ENCODE results near the gene MYBPC3.

Gene MYBPC3

DNA sequence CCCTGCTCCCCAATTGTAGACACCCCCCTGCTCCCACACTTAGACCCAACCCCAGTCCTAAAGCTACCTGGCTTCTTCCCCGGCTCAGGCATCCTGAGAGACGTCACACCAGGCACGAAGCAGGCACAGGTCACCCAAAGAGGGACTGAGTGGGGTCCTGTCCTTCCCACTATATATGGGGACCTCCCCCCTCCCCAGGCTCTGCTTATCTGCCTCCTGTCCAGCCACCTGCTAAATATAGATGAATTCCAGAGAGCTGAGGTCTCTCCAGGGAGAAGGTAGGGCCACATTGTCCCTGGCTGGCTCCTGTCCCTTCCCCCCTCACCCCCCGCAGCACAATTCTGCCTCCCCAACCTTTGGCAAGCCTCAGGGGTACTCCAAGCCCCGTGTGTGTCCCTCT lies at the start of gene MYBPC3:
Gene MYBPC3, minus strand, starts transcription at position 147 of the 400 bp plus-strand sequence. Its CDS starts 55 bp downstream, at position 92.
- no peak for DNase-seq

DNA sequence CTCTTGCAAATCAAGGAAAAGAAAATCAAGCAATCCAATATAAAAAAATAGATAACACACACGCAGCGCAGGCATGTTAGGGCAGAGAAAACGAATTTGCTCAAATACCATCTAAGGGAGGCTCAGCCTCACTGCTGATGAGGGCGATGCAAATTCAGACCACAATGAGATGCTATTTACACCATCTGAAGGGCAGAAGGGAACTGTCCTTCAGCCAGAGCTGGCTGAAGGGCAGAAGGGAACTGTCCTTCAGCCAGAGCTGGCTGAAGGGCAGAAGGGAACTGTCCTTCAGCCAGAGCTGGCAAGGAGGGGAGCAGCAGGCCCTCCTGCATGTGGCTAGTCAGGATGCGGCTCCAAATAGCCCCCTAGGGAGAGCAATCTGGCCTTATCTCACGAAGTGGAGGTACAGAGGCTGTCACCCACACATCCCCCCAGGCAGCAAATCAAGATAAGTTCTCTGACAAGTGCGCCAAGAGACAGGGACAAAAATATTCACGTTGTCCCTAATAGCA lies 48.3 kb upstream of the MYBPC3 start:
- DNase-seq, result no peak

DNA sequence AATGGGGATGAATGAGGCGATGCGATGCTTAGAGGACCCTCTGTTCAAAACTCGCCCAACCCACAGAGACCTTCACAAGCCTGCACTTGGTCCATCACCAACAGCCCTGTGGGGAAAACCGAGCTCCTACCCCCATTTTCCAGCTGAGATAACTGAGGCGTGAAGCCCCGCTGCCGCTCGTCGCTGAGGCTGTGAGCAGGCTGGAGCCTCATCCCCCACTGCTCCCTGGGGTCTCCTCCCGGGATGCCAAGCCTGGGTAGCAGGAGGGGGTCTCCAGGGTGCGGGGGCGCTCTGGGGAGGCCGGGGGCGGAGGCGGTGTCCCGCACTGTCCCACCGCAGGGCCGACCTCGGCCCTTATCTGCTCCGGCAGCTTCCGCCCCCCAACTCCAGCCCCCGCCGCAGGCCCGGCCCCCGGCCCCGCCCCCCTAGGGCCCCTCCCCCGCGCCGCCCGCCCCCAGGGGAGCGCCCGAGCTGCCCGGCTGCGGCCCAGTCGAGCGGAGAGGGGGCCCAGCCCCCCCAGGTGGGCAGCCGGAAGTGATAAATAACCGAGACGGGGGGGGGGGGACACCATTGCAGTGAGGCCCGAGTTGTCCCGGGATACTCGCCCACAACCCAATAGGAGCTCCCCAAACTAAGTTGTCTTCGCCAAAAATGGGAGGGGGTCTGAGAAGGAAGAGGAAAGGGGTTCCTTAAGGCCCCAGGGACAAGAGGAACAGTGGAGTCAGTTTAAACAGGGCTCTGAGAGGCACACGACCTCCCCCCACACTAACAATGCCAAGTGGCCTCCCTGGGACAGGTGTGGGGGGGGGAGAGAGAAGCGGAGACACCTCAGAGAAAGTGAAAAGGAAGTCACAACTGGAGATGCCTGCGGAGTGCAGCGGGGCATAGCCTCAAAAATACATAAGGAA lies 47.6 kb upstream of the MYBPC3 start:
- DNase-seq, result no peak

DNA sequence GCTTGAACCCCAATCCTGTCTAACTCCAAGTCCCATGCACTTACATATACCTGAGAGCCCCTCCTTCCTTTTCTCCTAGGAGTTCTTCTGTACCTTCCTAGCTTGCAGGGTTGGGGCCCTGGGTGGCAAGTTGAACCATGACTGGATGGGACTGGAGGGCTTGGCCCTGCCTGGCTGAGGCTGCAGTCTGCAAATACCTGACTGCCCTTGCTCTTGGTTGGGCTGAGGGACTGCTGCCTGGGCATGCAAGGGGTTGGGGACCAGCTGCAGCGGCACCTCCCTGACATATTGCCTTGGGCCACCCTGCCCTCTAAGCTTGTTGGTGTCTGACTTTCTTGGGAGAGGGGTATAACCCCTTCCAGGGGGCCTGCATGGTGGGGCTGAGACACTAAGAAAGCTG lies 46.0 kb upstream of the MYBPC3 start:
- no peak for DNase-seq

DNA sequence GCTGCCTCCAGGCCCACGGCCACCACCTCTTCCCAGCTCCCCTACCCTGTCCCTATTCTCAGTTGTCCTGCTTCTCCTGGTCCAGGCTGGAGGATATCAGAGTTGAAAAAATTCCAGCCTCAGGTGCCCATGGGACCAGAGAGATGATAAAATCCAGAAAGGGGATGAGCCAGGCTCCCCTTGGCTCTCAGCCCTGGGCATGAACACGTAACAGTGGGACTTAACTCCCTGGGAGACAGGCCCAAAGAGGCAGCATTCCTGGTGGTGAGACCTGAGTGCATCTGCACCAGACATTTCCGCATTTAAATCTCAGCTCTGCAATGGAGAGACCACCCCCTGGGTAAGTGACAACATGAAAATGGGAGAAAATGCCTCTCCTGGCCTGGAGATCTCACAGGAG lies 45.5 kb upstream of the MYBPC3 start:
- no peak for DNase-seq

DNA sequence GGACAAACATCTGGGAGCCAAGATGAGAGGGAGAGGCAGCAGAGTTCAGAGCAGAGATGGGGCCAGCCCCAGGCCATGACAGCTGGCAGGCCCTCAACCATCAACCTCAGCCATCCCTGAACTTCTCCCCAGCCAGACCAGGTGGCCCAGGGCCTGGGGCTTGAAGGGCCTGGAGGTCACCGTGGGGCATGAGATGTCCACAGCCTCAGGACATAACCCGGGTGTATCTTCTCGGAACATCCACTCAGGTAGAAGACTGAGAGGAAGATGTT lies 43.5 kb upstream of the MYBPC3 start:
- no peak for DNase-seq

DNA sequence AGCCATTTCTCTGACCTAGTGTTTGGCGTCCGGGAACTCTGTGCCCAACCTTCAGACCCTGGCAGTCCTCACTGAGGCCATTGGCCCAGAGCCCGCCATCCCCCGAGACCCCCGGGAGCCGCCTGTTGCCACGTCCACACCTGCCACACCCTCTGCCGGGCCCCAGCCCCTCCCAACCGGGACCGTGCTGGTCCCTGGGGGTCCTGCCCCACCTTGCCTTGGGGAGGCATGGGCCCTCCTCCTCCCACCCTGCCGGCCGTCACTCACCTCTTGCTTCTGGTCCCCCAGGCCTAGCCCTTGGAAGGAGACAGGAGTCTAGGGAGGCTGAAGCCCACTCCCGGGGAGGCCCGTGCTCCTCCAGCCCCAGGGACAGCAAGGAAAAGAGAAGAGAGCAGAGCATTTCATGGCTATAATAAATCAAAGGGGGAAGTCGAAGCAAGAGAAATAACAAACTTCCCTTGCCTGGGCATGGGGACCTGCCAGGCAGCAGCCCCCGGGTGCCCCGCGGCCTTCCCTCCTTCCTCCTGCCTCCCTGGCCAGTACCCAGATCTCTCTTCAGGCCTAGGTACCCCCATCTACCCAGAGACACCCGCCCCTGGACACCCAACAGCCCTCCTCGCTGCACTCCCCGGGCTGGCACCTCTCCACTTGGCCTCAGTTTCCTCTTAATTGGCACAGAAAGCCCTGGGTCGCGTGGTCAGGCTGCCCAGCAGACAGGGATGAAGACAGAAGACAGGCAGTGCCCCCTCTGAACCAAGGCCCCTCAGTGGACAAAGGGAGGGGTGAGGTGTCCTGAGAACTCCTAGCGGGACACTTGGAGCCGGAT lies 42.9 kb upstream of the MYBPC3 start:
- DNase-seq, result no peak

DNA sequence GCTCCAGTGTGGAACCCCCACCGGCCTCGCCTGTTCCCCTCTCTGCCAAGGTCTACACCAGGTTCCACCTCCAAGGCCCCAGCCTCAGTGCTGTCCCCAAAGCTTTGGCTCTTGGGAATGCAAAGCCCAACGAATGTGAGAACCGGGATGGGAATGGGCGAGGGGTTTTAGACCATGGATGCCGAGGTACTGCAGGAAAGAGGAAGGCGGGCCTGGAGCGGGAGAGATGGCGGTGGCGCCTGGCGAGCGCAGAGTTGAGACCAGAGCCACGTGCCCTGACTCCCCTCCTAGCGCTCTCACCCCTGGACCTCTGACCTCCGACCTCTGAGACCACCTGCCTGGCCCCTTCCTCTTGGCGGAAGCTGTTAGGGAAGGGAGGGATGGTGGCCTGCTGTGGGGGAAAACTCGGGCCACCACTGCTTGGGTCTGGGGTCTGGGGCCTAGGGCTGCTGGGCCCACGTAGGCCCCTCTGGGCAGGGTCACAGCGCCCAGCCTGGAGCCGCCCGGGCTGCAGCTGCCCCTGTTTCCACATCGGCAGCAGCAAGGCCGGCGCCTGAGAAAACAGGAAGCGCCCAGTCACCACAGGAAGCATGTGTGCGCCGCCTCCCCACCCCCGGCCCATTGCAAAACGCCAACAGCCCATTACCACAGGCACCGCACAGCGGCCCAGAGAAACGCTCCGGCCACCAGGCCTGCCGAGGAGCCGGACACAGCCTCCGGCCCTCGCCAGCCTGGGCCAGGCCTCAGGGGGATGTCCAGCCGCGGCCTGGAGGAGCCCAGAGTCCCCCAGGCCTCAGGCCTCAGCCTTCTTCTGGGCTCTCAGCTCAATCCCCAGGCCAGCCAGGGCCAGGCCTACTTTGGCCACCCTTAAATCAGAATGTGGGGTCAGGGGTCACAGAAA lies 42.1 kb upstream of the MYBPC3 start:
- no peak for DNase-seq

- DNase-seq, result no peak
These were observed 41.5 kb upstream of the MYBPC3 start for GRCh38 chr11:47394050-47394321.

- no peak for DNase-seq
These were observed 40.9 kb upstream of the MYBPC3 start for GRCh38 chr11:47393163-47394049.

DNA sequence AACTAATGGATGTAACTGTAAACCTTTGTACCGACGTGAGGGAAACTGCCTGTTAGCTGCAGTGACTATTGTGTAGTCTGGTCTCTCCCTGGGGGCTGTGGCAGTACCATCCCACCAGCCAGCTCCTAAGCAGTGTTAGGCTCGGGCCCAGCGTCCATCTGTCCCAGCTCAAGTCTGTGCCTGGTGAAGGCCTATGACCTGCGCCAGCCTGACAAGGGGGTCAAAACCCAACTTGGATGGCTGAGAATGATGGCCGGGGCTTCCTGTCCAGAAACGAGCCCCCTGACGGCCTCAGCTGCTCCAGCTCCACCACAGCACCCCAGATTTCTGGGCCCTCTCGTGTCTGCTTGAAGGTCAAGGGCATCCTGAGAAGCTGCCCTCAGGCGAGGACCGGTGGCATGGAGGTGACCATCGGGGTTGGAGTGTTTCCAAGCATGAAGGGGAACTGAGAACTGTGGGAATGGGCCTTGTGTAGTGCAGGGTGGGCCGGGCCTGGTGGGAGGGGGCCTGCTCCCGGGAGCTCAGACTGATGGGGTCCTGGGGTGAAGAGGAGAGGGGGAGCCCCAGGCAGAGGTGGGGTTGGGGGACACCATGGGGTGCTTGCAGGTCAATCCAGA lies 40.2 kb upstream of the MYBPC3 start:
- DNase-seq, result no peak

GRCh38 chr11:47391711-47392432 lies 39.4 kb upstream of the MYBPC3 start:
- no peak for DNase-seq

DNA sequence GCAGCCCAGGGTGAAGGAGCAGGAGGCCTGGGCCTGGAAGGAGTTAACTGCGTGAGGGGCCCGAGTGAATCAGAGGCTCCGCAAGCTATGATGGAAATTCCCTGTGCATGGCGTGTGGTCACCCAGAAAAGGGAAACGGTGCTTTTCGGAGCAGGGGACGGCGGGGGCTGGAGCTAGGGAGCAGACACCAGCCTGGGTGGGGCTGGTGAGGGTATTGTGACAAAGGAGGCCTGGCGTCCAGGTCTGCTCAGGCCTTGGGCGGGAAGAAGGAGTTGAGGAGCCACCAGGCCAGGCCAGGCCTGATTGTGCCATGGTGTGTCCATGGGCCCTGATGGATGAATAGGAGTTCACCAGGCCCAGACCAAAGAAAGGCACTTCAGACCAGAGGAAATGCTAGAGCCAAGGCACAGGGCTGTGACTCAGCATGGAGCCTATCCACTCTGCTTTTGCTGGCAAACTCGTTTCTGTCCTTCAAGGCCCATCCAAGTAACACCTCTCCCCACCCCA lies 38.6 kb upstream of the MYBPC3 start:
- DNase-seq, result no peak

DNA sequence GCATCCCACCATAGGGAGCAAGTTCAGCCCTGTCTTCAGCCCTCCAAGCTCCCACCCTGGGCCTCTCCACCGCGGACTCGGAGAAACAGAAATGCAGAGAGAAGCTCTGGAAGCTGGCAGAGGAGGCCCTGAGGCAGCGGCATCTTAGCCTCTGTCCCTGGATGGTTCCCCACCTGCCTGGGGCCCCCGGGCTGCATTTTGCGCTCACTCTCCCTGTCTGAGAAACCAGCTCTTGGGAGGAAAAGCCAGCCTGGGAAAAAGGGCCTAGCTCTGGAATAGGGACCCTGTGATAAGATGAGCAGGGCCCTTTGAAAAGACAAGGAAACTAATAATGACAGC lies 37.9 kb upstream of the MYBPC3 start:
- DNase-seq, result no peak

DNA sequence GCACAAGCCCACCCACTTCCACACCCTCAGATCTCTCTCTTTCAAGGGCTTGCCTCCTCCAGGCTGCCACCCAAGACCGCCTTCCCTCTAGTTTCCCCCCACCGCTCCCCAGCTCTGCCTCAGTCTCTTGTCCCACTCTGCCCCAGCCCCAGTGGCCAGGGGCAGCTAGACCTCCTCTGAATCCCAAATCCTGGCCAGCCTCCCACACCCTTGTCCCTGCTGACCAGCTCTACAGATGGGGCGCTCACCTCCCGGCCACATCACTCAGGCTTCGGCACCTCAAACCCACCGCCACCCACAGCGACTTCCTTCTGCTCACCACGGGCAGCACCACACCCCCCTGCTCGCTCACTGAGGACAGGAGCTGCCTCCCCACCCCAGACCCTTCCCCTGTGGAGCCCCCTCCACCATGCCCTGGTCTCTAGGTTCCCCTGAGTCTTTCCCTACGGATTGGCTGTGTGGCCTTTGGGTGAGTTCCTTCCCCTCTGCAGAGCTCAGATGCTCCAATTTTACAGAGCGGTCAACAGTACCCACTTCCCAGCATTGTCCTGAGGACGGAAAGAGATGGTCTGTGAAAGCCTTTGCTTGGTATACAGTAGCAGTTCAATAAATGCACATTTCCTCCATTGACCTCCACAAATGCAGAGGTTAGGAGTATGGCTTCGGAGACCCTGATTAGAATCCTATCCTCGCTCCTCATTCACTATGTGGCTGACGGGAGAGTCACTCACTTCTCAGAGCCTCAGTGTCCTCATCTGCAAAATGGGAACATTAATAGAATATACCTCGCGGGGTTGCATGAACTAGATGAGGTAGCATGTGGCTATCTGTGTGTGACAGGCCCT lies 37.3 kb upstream of the MYBPC3 start:
- no peak for DNase-seq

DNA sequence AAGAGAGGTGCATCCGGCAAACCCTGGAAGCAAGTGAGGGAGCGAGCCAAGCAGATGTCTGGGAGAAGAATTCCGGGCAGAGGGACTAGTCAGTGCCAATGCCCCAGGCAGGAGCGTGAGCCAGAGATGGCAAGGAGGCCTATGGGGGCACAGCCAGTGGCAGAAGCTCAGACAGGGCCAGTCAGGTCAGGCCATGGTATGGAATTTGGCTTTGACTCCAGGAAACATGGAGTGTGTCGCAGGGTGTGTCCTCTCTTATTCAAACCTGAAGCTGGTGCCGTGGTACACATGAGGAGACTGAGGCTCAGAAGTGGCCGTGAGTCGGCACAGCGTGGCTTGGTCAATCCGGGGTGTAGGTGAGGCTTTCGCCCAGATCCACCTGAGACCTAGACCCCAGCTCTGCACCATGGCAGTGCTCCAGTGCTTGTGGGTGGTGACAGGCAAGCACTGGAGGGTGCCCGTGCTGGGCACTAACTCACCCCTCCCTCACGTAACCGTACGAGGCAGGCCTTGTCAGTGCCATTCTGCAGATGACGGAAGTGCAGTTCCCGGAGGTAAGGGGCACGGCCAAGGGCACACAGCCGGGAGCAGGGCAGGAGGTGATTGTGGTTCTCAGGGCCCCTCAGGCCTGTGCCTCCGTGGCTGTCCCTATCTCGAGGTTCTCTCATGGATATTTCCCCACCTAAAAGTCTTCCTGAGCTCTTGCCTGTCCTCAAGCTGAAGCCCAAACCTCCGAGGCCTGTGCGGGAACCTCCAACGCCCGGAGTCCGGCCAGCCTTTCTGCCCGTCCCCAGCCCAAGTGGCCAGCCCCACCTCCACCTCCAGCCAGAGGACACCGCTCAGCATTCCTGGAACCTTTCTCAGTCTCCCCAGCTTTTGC lies 36.4 kb upstream of the MYBPC3 start:
- DNase-seq, result no peak

GRCh38 chr11:47387944-47388696 lies 35.6 kb upstream of the MYBPC3 start:
- no peak for DNase-seq

GRCh38 chr11:47384498-47384897 lies 32.0 kb upstream of the MYBPC3 start:
- no peak for DNase-seq
